Measurements from ENCODE around the gene CRLF1.

The CRLF1 gene

DNA sequence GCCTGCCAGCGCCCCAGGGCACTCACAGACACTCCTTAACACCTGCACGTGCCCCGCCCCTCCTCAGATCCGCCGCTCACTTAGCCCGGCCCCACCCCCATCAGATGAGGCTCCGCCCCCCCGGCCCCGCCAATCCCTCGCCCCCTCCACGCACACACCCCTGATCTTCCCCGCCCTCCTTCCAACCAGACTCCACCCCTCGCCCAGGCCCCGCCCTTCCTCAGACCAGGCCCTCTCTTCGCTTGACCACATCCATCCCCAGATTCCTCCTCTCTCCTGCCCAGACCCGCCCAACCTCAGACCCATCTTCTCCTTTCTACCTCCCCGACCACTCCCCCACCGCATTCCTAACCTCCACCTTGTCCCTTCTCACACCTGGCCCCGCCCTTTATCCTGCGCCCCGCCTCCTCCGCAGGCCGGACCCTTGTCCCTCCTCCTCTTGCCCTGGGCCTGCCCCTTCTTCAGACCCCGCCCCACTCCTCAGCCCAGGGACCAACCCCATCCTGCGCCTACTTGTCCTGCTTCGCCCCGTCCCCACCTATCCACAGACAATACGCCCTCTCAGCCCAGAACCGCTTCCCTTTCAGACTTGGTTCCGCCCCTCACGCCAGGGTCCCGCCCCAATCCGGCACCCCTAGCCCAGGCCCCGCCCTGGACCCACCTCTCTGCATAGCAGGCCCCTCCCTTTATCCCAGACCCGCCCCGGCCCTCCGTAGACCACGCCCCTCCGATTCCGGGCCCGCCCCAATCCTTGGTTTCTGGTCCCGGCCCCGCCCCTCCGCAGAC lies 29.8 kb upstream of the CRLF1 start:
- DNase-seq (ENCODE audit: low spot score): peak; percentile 79

DNA sequence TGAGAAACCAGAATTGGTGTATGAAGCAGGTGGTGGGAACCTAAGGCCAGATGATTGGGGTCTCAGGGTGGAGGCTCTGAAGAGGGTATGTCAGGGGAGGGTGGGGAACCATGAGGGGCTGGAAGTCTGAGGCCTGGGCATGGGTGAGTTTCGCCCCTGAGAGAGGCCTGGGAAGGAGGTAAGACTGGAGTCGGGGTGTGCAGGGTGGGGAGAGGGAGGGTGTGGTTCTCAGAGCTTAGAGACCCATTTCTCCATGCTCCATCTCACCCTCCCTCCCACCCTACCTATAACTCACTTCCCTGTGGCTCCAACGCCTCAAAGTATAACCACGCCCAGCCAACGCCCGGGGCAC lies 29.2 kb upstream of the CRLF1 start:
- DNase-seq (ENCODE audit: low spot score): no peak

DNA sequence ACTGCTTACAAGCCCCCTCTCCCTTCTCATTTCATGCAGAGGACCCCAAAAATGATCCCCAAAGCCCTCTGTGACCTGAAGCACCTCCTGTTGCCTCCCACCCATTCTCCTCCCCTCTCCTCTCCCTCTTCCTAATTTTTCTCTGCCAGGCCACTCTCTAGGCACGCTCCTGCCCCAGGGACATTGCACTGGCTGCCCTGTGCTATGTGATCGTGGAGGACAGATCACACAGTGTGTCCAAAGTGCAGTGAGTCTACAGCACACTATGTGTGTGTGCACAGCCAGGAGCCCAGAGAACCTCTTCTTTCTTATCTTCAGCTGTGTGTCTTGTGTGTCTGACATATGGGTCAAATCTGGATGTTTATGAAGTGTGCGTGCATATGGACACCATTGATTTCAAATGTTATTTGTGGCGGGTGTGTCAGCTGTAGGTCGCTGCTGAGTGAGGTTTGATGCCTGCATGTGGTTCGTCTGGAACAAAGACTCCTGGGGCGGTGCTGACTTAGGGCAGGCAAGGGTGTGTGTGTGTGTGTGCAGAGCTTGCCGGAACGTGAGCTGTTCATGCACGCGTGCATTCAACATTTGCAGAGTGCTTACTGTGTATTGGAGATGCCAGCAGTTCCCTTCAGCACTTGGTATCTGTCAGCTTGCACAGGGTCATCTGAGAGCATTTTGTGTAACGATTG lies 28.2 kb upstream of the CRLF1 start:
- DNase-seq (ENCODE audit: low spot score): no peak

DNA sequence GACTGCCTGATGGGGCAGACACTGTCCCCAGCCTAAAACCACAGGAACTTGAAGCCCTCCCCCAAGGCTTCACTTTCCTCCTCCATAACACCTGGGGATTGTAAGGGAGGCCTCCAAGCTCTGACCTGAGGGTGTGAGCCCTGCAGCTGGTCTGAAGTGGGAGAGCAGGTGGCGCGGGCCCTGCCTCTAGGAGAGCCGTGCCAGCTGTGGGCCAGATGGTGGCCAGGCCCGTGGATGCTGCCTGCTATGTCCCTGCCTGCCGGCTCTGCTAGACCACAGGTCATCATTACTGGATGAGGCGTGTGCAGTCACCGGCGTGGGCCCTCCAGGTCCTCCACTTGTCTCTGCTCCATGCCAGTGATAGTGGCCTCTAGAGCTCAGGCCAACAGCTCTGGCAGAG lies 26.7 kb upstream of the CRLF1 start:
- no peak for DNase-seq (ENCODE audit: low spot score)

DNA sequence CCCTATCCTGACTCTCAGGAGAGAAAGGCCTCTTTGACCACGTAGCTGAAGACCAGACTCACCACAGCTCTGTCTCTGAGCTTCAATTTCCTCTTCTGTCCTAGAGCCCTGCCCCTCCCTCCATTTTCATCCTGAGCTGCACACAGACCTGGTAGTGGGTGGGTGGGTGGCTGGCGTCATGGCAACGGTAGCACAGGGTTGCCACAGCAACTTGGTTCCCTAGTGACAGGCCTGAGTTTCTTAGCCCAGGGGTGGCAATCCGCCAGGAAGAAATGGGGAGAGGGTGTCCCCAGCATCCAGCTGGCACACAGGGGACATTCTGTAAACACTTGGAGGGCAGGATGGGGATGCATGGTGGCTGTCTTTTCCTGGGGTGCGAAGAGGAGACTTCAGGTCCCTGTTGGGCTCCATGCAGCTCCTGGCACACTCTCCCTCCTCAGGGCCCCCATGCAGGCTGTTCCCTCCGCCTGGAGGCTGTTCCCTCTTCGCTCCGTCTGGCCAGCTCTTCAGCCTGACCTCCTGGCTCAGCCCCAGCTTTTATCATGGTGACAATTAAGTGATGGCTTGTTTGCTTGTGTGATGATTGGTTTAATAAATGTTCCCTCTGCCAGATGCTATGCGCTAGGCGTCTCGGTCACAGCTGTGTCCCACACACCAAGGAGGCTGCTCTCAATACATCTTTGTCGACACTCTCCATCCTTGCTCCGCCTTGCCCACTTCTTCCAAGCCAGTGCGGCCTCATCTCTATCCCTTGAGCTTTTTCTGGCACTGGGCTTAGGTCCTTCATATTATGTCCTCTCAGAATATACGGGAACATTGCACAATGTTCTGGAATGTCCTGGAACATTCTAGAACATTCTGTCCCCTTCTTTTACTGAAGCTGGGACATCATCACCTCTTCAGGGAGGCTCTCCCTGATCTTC lies 22.8 kb upstream of the CRLF1 start:
- no peak for DNase-seq (ENCODE audit: low spot score)

DNA sequence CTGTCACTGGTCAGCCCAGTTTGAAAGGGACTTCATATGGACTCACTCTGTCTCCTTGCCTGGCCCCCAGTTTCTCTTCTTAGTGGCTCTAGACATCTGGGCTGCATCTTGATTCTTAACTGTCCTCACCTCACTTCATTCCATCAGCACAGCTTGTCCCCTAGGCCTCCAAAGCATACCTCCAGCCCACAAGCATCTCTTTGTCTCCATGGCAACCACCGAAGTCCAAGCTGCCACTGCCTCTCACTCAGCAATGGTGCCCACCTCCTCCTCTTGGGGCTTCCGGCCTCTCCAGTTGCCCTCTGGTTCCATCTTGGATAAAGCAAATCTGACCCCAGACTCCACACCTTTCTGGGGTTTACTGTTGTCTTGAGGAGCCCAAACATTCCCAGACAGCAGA lies 20.3 kb upstream of the CRLF1 start:
- no peak for DNase-seq (ENCODE audit: low spot score)

DNA sequence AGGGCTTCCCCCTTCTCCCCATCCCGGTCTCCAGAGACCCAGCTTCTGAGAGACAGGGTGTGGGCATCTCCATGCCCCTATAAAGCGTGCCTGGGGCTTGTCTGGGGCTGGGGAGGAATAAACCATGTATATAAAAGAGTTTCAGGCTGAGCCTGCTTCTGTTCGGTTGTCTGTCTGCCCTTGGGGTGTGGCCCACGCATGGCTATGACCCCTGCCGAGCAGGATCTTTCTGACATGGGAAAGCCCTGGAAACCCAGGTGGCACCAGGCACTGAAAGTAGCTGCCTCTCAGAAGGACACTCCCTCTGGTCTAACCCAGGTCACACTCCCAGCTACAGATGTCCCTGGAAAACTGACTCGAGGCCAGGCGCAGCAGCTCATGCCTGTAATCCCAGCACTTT lies 14.3 kb upstream of the CRLF1 start:
- no peak for DNase-seq (ENCODE audit: low spot score)

DNA sequence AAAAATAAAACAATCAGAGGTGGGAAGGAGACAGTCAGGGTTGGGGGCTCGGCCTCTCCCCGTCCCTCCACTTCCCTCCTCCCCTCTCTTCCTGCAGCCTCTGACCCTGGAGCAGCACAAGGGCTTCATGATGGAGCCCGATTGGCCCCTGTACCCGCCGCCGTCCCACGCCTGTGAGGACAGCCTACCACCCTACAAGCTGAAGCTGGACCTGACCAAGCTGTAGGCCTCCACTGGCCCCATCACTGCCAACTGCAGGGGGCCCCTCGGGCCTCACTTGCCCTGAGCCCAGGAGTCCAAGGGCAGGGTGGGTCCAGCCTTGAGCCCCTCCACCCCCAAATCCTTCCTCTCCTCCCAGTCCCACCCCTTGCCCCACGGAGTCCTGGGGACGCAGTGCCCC lies 13.7 kb upstream of the CRLF1 start:
- no peak for DNase-seq (ENCODE audit: low spot score)

DNA sequence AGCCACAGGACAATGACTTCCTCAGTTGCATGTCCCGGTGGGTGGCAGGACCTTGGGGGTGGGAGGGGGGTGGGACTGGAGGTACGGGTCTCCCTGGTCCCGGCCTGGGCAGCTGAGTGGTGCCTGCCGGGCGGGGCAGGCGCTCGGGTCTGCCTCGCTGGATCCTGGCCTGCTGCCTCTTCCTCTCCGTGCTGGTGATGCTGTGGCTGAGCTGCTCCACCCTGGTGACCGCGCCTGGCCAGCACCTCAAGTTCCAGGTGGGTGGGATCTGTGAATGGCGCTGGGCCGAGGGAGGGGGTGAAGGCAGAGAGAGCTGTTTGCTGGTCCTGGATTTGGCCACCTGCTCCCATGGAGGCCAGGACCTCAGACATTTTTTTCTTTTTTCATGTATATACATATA lies 11.6 kb upstream of the CRLF1 start:
- DNase-seq (ENCODE audit: low spot score): no peak

DNA sequence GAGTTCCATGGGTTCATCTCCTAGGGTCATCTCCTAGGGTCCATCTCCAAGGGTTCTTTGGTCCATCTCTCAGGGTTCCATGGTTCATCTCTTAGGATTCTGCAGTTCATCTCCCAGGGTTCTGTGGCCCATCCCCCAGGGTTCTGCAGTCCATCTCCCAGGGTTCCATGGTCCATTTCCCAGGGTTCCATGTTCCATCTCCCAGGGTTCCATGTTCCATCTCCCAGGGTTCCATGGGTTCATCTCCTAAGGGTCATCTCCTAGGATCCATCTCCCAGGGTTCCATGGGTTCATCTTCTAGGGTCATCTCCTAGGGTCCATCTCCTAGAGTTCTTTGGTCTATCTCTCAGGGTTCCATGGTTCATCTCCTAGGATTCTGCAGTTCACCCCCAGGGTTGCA lies 11.0 kb upstream of the CRLF1 start:
- DNase-seq (ENCODE audit: low spot score): no peak

DNA sequence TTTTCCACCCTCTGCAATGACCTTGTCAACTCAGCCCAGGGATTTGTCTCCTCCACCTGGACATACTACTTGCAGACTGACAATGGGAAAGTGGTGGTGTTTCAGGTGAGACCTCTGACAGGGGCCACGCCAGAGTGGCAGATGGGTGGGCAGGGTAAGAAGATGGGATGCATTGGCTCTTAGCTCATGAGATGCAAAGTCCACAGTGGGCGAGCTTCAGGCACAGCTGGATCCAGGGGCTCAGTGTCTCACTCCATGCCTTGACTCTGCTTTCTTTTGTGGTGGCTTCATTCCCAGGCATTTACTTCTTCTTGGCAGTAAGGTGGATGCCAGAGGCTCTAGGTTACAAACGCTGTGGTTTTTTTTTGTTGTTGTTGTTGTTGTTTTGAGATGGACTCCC lies 9.4 kb upstream of the CRLF1 start:
- no peak for DNase-seq (ENCODE audit: low spot score)

DNA sequence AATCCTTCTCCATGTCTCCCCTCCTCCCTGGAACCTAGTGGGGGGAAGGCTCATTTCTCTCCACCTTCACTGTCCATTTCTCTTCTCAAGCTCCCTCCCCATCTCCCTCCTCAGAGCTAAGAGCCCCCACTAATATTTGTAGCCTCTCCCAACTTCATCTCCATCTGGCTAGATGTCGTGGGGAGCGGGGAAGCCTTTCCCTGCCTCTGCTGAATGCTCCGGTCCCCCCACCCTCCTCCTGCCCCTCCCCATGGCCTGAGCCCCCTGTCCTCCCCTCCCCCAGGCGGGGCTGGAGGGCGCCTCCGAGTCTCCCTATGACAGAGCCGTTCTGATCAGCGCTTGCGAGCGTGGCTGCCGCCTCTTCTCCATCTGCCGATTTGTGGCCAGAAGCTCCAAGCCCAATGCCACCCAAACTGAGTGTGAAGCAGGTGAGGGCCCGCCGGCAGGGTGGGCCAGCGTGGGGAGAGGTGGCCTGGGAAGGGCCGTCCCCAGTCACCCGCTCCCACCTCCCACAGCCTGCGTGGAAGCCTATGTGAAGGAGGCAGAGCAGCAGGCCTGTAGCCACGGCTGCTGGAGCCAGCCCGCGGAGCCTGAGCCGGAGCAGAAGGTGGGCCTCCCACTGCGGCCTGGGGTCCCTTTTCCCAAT lies 7.1 kb upstream of the CRLF1 start:
- DNase-seq (ENCODE audit: low spot score): no peak

DNA sequence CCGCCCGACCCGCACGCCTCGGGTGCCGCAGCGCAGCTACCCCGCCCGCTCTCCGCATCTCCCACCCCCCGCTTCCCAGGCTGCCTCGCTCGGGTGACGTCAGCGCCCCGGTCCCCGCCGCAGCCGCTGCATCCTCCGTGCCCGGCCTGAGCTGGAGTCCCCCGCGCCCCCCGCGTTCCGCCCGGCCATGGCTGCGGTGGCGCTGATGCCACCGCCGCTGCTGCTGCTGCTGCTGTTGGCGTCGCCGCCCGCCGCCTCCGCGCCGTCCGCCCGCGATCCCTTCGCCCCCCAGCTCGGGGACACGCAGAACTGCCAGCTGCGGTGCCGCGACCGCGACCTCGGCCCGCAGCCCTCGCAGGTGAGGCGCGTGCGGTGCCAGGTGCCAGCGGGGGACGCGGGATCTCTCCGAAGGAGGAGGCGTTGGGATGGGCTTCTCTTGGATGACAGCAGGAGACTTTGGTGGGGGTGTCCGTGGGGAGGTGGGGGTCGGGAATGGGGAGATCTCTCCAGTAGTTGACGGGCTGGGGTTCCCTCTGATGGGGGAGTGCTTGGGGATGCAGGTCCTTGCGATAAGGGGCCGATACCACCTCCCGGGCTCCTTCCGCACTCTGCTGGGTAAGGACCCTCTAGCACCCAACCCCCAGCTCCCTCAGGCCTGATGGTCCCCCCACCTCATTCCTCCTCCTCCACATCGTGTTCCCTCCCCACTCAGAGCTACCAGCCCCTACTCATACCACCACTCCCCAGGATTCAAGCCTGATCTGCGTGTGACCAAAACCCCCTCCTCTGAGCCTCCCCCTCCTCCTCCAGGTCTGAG lies 6.4 kb upstream of the CRLF1 start, which contains the start of gene TMEM59L:
Gene TMEM59L (plus strand): TSS at position 99 of the 817 bp plus-strand sequence. CDS start 89 bp downstream, at position 188.
- no peak for DNase-seq (ENCODE audit: low spot score)

DNA sequence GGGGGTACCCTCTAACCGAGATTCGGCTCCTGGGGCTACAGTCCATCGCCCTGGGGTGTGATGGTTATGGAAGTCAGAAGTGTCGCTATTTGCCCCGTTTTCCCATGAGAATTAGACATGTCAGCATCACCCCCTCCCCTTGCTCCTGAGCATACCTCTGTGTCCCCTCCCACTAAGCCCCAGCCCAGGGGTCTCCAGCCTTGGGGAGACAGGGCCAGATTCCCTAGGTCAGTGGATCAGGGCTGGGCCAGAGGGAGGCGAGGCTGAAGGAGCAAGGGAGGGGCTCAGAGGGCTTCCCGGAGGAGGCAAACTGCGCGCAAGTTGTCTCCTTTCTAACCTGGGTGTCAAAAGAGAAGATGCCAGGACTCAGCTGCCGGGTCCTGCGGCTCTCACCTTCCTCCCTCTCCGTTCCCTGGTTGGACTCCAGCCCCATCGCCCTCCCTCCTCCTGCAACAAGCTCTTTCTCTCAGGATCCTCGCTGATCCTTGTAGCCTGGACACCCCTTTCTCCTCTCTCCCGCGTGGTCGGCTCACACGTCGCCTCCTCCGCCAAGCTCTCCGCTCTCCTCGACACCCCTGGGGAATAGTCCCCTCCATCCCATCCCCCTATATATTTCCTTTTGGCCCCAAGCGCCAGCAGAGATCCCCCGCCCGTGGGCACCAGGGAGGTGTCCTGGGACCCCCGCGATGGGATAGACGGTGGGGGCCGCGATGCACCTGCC lies 5.6 kb upstream of the CRLF1 start:
- DNase-seq (ENCODE audit: low spot score): no peak

DNA sequence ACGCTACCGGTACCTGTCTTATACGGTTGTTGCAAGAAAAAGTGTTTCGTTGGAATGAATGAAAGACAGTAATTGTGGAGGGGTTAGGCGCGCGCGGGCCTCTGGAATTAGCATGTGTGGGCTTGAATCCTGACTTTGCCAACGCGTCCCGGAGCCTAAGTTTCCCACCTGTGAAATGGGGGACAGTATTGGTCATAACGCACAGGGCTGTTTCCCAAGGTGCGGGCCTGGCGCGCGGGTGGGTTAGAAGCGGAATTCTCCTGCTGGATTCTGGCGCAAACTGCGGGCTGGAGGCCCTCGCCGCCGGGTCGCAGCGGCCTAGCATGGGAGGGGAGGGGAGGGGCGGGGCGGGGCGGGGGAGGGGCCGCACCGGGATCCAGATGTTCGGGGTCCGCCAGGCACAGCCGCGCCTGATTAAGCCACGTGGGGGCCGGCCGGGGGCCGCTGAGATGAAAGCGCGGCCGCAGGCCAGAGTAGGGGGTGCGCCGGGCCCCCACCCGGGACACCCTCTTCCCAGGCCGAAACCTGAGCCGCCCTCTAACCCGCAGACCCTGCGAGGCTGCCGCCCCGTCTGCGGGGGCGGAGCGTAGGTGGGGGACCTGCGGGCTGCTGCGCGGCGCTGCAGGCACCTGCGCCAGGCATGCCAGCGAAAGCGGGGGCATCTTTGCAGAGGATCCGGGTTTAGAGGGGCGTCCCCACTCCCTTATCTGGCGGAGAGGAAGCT lies 4.9 kb upstream of the CRLF1 start:
- DNase-seq (ENCODE audit: low spot score): no peak

DNA sequence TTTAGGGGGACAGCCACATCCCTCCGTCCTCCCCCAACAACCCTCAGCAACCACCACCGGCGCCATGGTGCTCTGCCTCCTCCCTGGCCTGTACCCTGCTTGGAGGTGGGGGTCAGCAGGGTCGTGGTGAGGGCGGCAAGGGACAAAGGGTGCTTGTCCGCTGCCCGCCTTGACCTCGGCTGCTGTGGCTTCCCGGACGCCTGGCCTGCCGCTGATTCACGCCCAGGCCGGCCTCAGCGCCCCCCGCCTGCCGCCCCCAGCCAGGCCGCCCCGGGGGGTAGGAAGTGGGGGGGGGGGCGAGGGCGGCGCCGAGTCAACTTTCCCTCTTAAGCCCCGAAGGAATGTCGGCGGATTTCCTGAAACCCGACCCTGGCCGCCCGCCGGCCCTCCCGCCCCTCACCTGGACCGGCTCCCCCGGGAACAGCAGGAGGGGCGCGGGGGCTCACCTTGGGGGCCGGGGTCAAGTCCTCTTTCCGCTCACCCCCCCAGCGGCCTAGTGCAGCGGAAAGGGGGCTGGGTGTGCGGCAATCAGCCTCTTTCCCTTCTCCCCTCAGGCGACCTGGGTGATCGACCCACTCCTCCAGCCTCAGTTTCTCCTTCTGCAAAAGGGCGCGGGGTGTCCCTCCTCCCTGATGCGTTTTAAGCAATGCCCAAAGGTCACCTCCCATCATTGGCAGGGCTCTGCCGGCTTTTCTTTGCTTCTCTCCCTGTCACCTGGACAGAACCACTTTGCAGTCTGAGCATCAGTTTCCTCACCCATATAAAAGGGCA lies 4.1 kb upstream of the CRLF1 start:
- no peak for DNase-seq (ENCODE audit: low spot score)

DNA sequence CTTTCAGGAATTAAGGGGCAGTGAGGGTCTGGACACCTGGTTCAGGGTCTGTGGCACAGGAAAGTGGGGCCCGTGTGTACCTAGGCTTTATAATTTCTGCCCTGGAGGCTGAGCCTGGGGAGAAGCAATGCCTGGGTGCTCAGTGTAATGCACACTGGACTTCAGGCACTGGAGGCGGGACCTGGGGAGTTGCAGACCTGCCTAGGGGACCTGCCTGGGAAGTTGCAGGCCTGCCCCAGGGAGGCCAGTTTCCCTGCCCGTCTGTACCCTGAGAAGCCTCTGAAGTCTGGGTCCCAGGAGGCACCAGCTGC lies 3.6 kb upstream of the CRLF1 start:
- no peak for DNase-seq (ENCODE audit: low spot score)

DNA sequence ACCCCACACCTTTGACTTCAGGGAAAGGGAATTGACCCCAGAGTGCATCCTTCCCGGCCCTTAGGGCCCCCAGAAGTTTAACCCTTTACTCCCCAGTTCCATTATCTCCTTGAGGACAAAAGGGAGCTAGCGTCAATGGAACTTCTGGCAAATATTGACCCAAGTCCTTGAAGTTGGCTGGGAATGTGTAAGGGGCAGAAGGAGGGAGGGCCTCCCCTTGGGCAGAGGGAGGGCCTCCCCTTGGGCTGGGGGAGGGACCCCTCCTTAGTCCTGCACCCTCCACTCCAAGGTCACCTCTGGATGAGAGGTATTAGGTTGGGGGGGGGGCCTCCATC lies 3.1 kb upstream of the CRLF1 start:
- no peak for DNase-seq (ENCODE audit: low spot score)

Data from kidney capillary endothelial cell (primary cell).